HG03175 (cell line): ENCODE measurements around the gene PDK3.

Experiments
- ATAC-seq: cut with Tn5 transposase; IDR thresholded peaks from one replicate; pipeline ENCODE4 v1.9.1; 2021; ENCODE audit warnings: mild to moderate bottlenecking, moderate library complexity; ENCODE audit not compliant: unreplicated experiment

Gene PDK3

GRCh38 chrX:24480400-24480865, 15.3 kb downstream of the PDK3 start:
- peak; percentile 46 for ATAC-seq

- ATAC-seq, result no peak
Measured at GRCh38 chrX:24482823-24483415, 17.8 kb downstream of the PDK3 start.

DNA sequence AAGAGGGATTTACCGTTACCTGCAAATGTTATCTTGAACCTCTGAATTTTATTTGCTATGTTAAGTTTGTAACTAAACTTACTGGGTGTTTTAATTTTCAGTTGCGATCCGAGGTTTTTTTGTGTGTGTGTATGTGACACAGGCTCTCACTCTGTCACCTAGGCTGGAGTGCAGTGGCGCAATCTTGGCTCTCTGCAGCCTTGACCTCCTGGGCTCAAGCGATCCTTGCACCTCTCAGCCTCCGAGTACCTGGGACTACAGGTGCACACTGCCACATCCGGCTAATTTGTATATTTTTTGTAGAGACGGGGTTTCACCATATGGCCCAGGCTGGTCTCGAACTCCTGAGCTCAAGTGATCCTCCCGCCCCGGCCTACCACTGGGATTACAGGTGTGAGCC, 18.5 kb downstream of the PDK3 start:
- no peak for ATAC-seq

DNA sequence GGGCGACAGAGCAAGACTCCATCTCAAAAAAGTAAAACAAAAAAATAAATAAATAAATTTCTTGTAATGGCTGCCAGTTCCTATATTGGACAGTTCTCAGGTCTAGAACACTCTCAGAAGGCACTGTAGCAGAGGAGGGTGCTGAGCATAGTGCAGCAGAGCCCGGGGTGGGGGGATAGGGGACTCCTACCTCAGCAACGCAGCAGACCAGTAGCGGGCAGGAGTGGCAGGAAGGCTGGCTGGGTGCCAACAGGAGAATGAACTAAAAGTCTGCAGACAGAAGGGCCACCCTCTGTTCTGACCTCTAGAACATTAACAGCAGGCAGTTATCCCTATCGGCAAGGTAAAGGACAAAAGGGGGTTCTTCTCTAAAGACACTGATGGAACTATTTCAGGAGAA, 20.2 kb downstream of the PDK3 start:
- ATAC-seq, result no peak

GRCh38 chrX:24485976-24486680, 21.0 kb downstream of the PDK3 start:
- no peak for ATAC-seq

DNA sequence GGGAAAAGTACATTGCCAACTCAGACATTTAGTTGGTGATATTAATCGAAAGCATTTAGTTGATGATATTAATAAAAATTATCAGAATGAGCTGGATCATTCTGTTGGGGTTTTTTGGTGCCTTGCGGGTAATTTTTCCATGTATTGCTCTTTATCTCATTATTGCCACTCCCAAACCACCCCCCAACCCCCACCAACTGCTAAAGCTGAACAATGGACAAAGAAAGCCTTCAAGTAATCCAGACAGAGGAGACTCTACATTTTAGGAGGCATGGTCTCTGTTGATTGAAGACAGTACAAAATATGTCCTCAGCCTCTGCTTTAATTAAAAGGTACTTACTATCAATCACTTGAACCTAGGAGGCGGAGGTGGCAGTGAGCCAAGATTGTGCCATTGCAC, 22.5 kb downstream of the PDK3 start:
- ATAC-seq, result no peak

DNA sequence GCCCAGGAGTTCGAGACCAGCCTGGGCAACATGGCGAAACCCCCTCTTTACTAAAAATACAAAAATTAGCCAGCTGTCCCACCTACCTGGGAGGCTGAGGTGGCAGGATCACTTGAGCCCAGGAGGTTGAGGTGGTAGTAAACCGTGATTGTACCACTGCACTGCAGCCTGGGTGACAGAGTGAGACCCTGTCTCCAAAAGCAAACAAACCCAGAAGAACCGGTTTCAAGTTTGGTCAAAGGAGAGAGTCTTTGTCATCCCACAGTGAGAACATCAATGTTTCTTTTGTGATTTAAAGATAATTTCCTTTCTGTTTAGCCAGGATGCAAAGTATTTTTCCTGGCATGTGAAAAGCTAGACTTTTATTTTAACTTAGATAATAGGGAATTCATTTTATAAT, 26.7 kb downstream of the PDK3 start:
- no peak for ATAC-seq

- ATAC-seq, result no peak
Measured at GRCh38 chrX:24493740-24494581, 28.9 kb downstream of the PDK3 start.

DNA sequence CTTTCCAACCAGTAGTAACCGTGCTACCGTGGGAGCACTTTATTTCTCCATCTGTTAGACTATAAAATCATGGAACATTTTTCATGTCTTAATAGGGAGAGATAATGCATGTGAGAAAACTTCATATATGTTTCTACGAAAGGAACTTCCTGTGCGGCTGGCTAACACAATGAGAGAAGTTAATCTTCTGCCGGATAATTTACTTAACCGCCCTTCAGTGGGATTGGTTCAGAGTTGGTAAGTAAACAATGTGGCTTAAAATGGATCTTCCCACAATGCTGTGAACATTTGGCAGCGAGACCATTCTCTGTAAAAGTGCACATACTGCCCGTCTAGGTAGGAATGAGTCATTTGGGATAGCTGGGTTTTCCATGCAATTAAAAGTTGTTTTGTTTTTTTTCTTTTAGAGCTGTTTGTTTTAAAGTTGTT, 29.6 kb downstream of the PDK3 start:
- no peak for ATAC-seq

DNA sequence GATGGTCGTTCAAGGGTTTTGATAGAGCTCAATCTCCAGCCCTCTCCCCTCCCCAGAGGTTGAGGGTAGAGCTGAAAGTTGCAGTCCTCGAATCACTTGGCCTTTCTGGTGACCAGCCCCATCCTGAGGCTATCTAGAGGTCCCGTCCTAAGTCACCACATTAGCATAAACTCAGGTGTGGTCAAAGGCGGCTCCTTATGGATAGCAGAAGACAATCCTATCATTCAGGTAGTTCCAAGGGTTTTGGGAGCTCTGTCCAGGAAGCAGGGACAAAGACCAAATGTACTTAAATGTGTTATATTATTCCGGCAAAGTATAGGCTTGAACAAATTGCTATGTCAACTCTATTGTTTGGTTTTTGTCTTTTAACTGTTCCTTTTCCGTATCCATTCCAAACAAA, 30.6 kb downstream of the PDK3 start:
- no peak for ATAC-seq

DNA sequence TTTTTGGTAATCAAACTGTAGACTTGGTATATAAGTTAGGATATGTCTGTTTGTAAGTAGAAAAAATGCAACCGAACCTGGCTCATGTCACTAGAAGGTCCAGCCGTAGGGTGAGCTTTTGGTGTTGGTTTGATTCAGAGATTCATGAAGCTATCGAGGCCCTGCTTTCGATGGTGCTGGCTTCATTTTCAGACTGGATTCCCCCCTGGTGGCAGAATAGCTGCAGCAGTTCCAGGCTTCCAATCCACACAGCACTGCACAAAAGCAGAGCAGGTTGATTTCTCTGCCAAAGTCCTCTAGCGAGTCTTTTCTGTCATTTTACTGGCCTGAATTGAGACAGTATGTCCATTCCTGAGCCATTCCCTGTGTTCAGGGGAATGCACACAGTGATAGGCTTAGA, 33.1 kb downstream of the PDK3 start:
- ATAC-seq, result no peak

- ATAC-seq, result no peak
Measured at GRCh38 chrX:24498975-24499374, 33.9 kb downstream of the PDK3 start.

- ATAC-seq, result no peak
Measured at GRCh38 chrX:24506082-24506481, 41.0 kb downstream of the PDK3 start.

DNA sequence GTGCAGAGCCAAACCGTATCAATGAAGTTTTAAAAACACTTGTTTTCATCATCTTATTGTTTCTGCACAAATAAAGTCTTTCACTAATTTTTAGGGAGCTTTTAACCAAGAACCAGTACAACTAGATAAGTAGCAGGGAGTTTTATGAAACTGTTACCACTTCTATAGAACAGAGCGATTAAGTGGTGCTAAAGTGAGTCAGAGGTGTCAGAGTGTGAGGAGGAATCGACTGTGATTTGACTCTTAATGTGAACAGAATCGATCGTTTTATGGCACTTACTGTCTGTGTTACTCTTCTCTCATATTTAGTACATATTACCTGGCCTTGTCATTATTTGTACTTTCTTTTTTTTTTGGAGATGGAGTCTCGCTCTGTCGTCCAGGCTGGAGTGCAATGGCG, 43.3 kb downstream of the PDK3 start:
- ATAC-seq, result no peak

DNA sequence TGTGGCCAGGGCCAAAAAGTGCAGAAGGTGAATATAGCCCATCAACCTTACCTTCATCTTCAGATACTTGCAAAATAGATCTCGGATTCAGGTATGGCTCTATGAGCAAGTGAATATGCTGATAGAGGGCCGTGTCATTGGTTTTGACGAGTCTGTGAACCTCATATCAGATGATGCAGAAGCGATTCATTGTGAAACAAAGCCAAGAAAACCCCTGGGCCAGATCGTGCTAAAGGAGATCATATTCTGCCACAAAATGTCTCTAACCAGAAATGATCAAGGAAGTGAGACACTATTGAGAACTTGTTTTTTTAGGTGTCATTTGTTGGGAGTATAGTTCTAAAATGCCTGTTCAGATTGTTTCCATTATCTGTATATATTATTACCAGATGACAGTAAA, 48.3 kb downstream of the PDK3 start:
- ATAC-seq, result peak; percentile 98

DNA sequence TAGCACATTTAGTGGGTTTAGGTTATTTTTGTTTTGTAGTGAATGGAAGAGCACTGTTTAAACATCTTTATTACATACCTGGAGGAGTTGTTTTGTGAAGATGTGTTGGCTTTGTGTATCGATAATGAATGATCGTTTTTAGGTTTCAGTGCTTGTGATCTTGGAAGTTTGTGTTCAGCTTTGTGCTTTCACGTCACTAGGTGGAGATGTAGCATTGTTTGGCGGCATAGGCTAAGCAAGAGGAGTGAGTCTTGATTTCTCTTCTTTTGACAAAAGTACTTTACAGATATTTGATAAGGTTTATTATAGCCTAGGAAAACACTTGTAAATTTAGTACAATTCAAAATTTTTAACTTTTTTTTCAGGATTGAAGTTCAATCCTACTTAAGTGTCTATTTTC, 50.4 kb downstream of the PDK3 start:
- no peak for ATAC-seq

GRCh38 chrX:24520472-24520871, 55.4 kb downstream of the PDK3 start:
- ATAC-seq, result no peak

- no peak for ATAC-seq
Measured at GRCh38 chrX:24525455-24525854, 60.4 kb downstream of the PDK3 start.

DNA sequence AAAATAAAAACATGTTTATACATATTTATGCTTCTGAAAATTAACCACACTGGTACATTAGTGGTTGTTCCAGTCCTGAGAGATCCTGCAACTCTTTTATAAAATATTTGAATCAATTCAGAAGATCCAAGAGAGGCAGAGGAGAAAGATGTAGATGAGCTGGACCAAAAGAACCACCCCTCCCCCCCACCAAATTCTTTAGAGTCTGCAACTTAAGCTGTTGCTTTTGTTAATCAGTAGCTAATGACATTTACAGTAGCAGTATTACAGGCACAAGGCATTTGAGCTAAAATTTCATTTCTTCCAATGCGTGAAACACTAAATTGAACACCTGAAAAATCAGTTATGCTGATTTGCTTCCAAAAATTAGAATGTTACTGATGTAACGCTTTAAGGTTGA, 61.5 kb downstream of the PDK3 start:
- ATAC-seq, result no peak

GRCh38 chrX:24528605-24529004, 63.5 kb downstream of the PDK3 start:
- ATAC-seq, result no peak

DNA sequence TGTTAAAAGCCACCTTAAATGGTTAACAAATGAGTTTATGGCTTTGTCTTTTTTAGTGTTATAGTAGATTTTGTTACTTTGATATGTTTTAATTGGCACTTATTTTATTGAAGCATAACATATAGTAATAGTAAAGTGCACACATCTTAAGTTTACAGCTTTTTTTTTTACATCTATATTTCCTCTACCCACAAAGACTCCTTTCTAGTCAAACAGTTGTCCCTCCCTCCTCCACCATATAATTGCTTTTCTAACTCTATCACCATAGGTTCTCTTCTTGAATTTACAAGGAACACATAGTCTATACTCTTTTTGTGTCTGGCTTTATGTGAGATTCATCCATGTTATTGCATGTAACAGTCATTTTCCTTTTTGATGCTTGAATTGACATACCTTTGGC, 71.5 kb downstream of the PDK3 start:
- no peak for ATAC-seq

- no peak for ATAC-seq
Measured at GRCh38 chrX:24542756-24543155, 77.7 kb downstream of the PDK3 start.
